ENCODE data around the gene SMAD3.
A peak's percentile ranks its signal among the peaks of the same experiment; 100 is the strongest.

The SMAD3 gene

GRCh38 chr15:67050522-67051087 is 14.8 kb upstream of the SMAD3 start:
- Histone ChIP-seq H3K36me3 (ENCODE audit: control insufficient read depth in 4 of 4, insufficient read depth in 4 of 4, low read length in 3 of 4) (no peaks in the 10 kb centered on the region), H3K4me3 (ENCODE audit: control insufficient read depth in 1 of 7, extremely low read depth in 1 of 7, insufficient read depth in 4 of 7, low read depth in 2 of 7, low read length in 6 of 7) (no peak overlapping the region), H3K4me1 (ENCODE audit: control extremely low read depth in 1 of 4, control insufficient read depth in 4 of 4, insufficient read depth in 4 of 4, low read length in 3 of 4) (peaks cover 3 to 20% (median 4%) of the 10 kb centered on the region in 4 experiments), H3K27me3 (replicated peaks in 2 of 5; ENCODE audit: control insufficient read depth in 4 of 5, insufficient read depth in 5 of 5, low read length in 4 of 5) (no peaks in the 10 kb centered on the region), H3K9me3 (ENCODE audit: control extremely low read depth in 1 of 5, control insufficient read depth in 4 of 5, insufficient read depth in 2 of 5, low read depth in 1 of 5, low read length in 4 of 5) (no peaks in the 10 kb centered on the region), H3K27ac (ENCODE audit: insufficient read depth in 1 of 2, low read depth in 1 of 2, low read length in 2 of 2, poor library complexity in 1 of 2, severe bottlenecking in 2 of 2) (no peak overlapping the region)
- DNase-seq, result no peak
- WGBS (ENCODE audit: insufficient coverage), result 65% methylated on average over 2 of the region's 5 CpGs
- POLR2A ChIA-PET, result no interaction called here
- CTCF ChIA-PET, result no interaction called here

- Histone ChIP-seq H3K9me3 (ENCODE audit: control extremely low read depth in 1 of 5, control insufficient read depth in 4 of 5, insufficient read depth in 2 of 5, low read depth in 1 of 5, low read length in 4 of 5) (no peaks in the 10 kb centered on the region), H3K4me1 (ENCODE audit: control extremely low read depth in 1 of 4, control insufficient read depth in 4 of 4, insufficient read depth in 4 of 4, low read length in 3 of 4) (peaks cover 3 to 20% (median 4%) of the 10 kb centered on the region in 4 experiments), H3K36me3 (ENCODE audit: control insufficient read depth in 4 of 4, insufficient read depth in 4 of 4, low read length in 3 of 4) (no peaks in the 10 kb centered on the region), H3K27me3 (replicated peaks in 2 of 5; ENCODE audit: control insufficient read depth in 4 of 5, insufficient read depth in 5 of 5, low read length in 4 of 5) (no peaks in the 10 kb centered on the region), H3K4me3 (ENCODE audit: control insufficient read depth in 1 of 7, extremely low read depth in 1 of 7, insufficient read depth in 4 of 7, low read depth in 2 of 7, low read length in 6 of 7) (no peak overlapping the region), H3K27ac (ENCODE audit: insufficient read depth in 1 of 2, low read depth in 1 of 2, low read length in 2 of 2, poor library complexity in 1 of 2, severe bottlenecking in 2 of 2) (no peak overlapping the region)
- WGBS (ENCODE audit: insufficient coverage), result 100% methylated on average over 3 of the region's 6 CpGs
- ChIA-PET POLR2A (no interaction called here), CTCF (interaction anchor here (0.9 to 2.0 kb wide), 2 partner anchors 8 to 75 kb away, joined by 4 to 5 read pairs; no protein-coding TSS in a partner anchor)
- DNase-seq, result peak in 2 of 3 donors; percentile 35 to 59
Observed at GRCh38 chr15:67051088-67052045, 14.0 kb upstream of the SMAD3 start.

GRCh38 chr15:67054676-67055075 is 10.7 kb upstream of the SMAD3 start:
- CTCF ChIA-PET, result no interaction called here
- H3K4me3 ChIP-seq (ENCODE audit: control insufficient read depth in 1 of 7, extremely low read depth in 1 of 7, insufficient read depth in 4 of 7, low read depth in 2 of 7, low read length in 6 of 7), result no peak overlapping the region
- POLR2A ChIA-PET, result no interaction called here
- H3K36me3 ChIP-seq (ENCODE audit: control insufficient read depth in 4 of 4, insufficient read depth in 4 of 4, low read length in 3 of 4), result no peaks in the 10 kb centered on the region
- no peaks in the 10 kb centered on the region for H3K27me3 ChIP-seq (replicated peaks in 2 of 5; ENCODE audit: control insufficient read depth in 4 of 5, insufficient read depth in 5 of 5, low read length in 4 of 5)
- WGBS (ENCODE audit: insufficient coverage), result 98% methylated on average over 5 of the region's 5 CpGs
- DNase-seq, result no peak
- peaks cover 3 to 18% (median 4%) of the 10 kb centered on the region in 4 experiments for H3K4me1 ChIP-seq (ENCODE audit: control extremely low read depth in 1 of 4, control insufficient read depth in 4 of 4, insufficient read depth in 4 of 4, low read length in 3 of 4)
- no peaks in the 10 kb centered on the region for H3K9me3 ChIP-seq (ENCODE audit: control extremely low read depth in 1 of 5, control insufficient read depth in 4 of 5, insufficient read depth in 2 of 5, low read depth in 1 of 5, low read length in 4 of 5)
- H3K27ac ChIP-seq (ENCODE audit: insufficient read depth in 1 of 2, low read depth in 1 of 2, low read length in 2 of 2, poor library complexity in 1 of 2, severe bottlenecking in 2 of 2), result no peak overlapping the region

- H3K9me3 ChIP-seq (ENCODE audit: control extremely low read depth in 1 of 5, control insufficient read depth in 4 of 5, insufficient read depth in 2 of 5, low read depth in 1 of 5, low read length in 4 of 5), result no peaks in the 10 kb centered on the region
- H3K27ac ChIP-seq (ENCODE audit: insufficient read depth in 1 of 2, low read depth in 1 of 2, low read length in 2 of 2, poor library complexity in 1 of 2, severe bottlenecking in 2 of 2), result no peak overlapping the region
- no peaks in the 10 kb centered on the region for H3K36me3 ChIP-seq (ENCODE audit: control insufficient read depth in 4 of 4, insufficient read depth in 4 of 4, low read length in 3 of 4)
- WGBS (ENCODE audit: insufficient coverage), result 98% methylated on average over 5 of the region's 6 CpGs
- peaks cover 0 to 5% (median 2%) of the 10 kb centered on the region in 4 experiments for H3K4me1 ChIP-seq (ENCODE audit: control extremely low read depth in 1 of 4, control insufficient read depth in 4 of 4, insufficient read depth in 4 of 4, low read length in 3 of 4)
- DNase-seq, result no peak
- peaks cover 0 to 5% (median 0%) of the 10 kb centered on the region in 5 experiments for H3K27me3 ChIP-seq (replicated peaks in 2 of 5; ENCODE audit: control insufficient read depth in 4 of 5, insufficient read depth in 5 of 5, low read length in 4 of 5)
- no peak overlapping the region for H3K4me3 ChIP-seq (ENCODE audit: control insufficient read depth in 1 of 7, extremely low read depth in 1 of 7, insufficient read depth in 4 of 7, low read depth in 2 of 7, low read length in 6 of 7)
- CTCF ChIA-PET, result interaction anchor here (1.1 kb wide), 1 partner anchor 11 kb away, joined by 3 read pairs; no protein-coding TSS in a partner anchor
- POLR2A ChIA-PET, result no interaction called here
Observed at GRCh38 chr15:67059127-67059553, 6.3 kb upstream of the SMAD3 start.

GRCh38 chr15:67061811-67062368 is 3.5 kb upstream of the SMAD3 start:
- peaks cover 3 to 26% (median 19%) of the 10 kb centered on the region in 4 experiments for H3K4me1 ChIP-seq (ENCODE audit: control extremely low read depth in 1 of 4, control insufficient read depth in 4 of 4, insufficient read depth in 4 of 4, low read length in 3 of 4)
- H3K9me3 ChIP-seq (ENCODE audit: control extremely low read depth in 1 of 5, control insufficient read depth in 4 of 5, insufficient read depth in 2 of 5, low read depth in 1 of 5, low read length in 4 of 5), result no peaks in the 10 kb centered on the region
- H3K27ac ChIP-seq (ENCODE audit: insufficient read depth in 1 of 2, low read depth in 1 of 2, low read length in 2 of 2, poor library complexity in 1 of 2, severe bottlenecking in 2 of 2), result no peak overlapping the region
- POLR2A ChIA-PET, result no interaction called here
- no peak for DNase-seq
- no peak overlapping the region for H3K4me3 ChIP-seq (ENCODE audit: control insufficient read depth in 1 of 7, extremely low read depth in 1 of 7, insufficient read depth in 4 of 7, low read depth in 2 of 7, low read length in 6 of 7)
- WGBS (ENCODE audit: insufficient coverage), result 65% methylated on average over 3 of the region's 3 CpGs
- CTCF ChIA-PET, result interaction anchor here (0.8 to 2.0 kb wide), 6 partner anchors 12 to 112 kb away, joined by 3 to 5 read pairs (median 3); no protein-coding TSS in a partner anchor
- no peaks in the 10 kb centered on the region for H3K36me3 ChIP-seq (ENCODE audit: control insufficient read depth in 4 of 4, insufficient read depth in 4 of 4, low read length in 3 of 4)
- H3K27me3 ChIP-seq (replicated peaks in 2 of 5; ENCODE audit: control insufficient read depth in 4 of 5, insufficient read depth in 5 of 5, low read length in 4 of 5), result peaks cover 0 to 5% (median 0%) of the 10 kb centered on the region in 5 experiments

GRCh38 chr15:67062369-67062985 is 2.9 kb upstream of the SMAD3 start:
- no peaks in the 10 kb centered on the region for H3K36me3 ChIP-seq (ENCODE audit: control insufficient read depth in 4 of 4, insufficient read depth in 4 of 4, low read length in 3 of 4)
- no peak for DNase-seq
- H3K27ac ChIP-seq (ENCODE audit: insufficient read depth in 1 of 2, low read depth in 1 of 2, low read length in 2 of 2, poor library complexity in 1 of 2, severe bottlenecking in 2 of 2), result no peak overlapping the region
- H3K9me3 ChIP-seq (ENCODE audit: control extremely low read depth in 1 of 5, control insufficient read depth in 4 of 5, insufficient read depth in 2 of 5, low read depth in 1 of 5, low read length in 4 of 5), result no peaks in the 10 kb centered on the region
- peaks cover 0 to 5% (median 0%) of the 10 kb centered on the region in 5 experiments for H3K27me3 ChIP-seq (replicated peaks in 2 of 5; ENCODE audit: control insufficient read depth in 4 of 5, insufficient read depth in 5 of 5, low read length in 4 of 5)
- CTCF ChIA-PET, result interaction anchor here (0.8 to 2.0 kb wide), 6 partner anchors 18 to 113 kb away, joined by 3 to 5 read pairs (median 3); no protein-coding TSS in a partner anchor
- POLR2A ChIA-PET, result interaction anchor here (0.8 kb wide), 1 partner anchor 36 kb away, joined by 6 read pairs; no protein-coding TSS in a partner anchor
- 100% methylated on average over 3 of the region's 3 CpGs for WGBS (ENCODE audit: insufficient coverage)
- H3K4me1 ChIP-seq (ENCODE audit: control extremely low read depth in 1 of 4, control insufficient read depth in 4 of 4, insufficient read depth in 4 of 4, low read length in 3 of 4), result peaks cover 3 to 31% (median 25%) of the 10 kb centered on the region in 4 experiments
- H3K4me3 ChIP-seq (ENCODE audit: control insufficient read depth in 1 of 7, extremely low read depth in 1 of 7, insufficient read depth in 4 of 7, low read depth in 2 of 7, low read length in 6 of 7), result no peak overlapping the region
